ENCODE results near the gene ECHS1.
"Not testable (repeated sequence)": the region's sequence is repeated elsewhere in the genome, so short reads cannot be mapped to it uniquely, and the experiment has no call there.

Gene ECHS1

DNA sequence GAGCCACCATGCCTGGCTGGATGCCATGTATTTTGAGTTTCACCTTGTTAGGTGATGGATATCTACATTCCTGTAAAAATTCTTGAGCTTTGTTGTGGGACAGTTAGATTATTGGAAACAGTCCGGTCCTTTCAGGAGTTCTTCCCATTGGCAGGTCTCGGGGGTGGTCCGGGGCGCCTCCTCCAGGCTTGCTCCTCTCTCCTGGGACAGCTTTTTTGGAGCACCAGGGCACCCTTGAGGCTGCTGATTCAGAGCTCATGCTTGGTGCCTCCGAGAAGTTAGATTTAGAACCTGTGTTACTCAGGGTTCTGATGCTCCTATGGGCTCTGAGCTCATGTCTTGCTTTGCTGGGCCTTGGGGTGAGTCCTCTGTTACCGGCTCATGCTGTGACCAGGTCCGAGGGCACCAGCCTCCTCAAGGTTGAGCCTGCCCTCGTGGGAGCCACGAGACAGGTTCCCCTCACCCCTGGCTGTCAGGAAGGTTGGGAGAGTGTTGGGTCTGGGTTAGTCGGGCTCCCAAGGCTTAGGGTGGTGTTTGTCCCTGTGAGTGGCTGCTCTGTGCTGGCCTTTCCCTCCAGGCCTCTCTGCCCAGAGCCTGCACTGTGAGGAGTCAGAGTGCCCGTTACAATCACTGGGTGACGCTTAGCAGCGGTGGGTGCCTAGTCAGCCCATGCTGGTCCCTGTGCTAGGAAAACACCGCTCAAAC is 45.3 kb upstream of the ECHS1 start:
- no peak for DNase-seq (ENCODE audit: low read depth)
- TF ChIP-seq, protein P1, sequence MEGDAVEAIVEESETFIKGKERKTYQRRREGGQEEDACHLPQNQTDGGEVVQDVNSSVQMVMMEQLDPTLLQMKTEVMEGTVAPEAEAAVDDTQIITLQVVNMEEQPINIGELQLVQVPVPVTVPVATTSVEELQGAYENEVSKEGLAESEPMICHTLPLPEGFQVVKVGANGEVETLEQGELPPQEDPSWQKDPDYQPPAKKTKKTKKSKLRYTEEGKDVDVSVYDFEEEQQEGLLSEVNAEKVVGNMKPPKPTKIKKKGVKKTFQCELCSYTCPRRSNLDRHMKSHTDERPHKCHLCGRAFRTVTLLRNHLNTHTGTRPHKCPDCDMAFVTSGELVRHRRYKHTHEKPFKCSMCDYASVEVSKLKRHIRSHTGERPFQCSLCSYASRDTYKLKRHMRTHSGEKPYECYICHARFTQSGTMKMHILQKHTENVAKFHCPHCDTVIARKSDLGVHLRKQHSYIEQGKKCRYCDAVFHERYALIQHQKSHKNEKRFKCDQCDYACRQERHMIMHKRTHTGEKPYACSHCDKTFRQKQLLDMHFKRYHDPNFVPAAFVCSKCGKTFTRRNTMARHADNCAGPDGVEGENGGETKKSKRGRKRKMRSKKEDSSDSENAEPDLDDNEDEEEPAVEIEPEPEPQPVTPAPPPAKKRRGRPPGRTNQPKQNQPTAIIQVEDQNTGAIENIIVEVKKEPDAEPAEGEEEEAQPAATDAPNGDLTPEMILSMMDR (IDR thresholded peaks at IDR 0.05; ENCODE audit: low read depth, low read length, missing control alignments), result no peak
- no peak overlapping the region for H3K4me3 ChIP-seq (ENCODE audit: low read depth, low read length)

DNA sequence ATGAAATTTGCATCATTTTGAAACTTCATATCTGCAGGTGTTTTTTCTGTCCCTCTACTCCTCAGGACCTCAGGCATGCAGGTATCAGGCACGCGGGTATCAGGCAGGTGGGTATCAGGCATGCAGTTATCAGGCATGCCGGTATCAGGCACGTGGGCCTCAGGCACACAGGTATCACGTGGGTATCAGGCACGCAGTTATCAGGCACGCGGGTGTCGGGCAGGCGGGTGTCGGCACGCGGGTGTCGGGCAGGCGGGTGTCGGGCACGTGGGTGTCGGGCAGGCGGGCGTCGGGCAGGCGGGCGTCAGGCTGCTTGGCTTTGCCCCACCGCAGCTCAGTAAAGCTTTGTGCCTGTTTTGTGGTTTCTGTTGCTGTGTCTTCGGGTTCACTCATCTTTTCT is 42.6 kb upstream of the ECHS1 start:
- H3K4me3 ChIP-seq (ENCODE audit: low read depth, low read length), result no peak overlapping the region
- DNase-seq (ENCODE audit: low read depth), result no peak
- TF ChIP-seq, protein P1 (IDR thresholded peaks at IDR 0.05; ENCODE audit: low read depth, low read length, missing control alignments), result no peak

DNA sequence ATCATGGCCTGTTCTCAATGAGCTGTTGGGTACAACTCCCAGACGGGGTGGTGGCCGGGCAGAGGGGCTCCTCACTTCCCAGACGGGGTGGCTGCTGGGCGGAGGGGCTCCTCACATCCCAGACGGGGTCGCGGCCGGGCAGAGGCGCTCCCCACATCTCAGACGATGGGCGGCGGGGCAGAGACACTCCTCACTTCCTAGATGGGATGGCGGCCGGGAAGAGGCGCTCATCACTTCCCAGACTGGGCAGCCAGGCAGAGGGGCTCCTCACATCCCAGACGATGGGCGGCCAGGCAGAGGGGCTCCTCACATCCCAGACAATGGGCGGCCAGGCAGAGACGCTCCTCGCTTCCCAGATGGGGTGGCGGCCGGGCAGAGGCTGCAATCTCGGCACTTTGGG is 41.2 kb upstream of the ECHS1 start:
- DNase-seq (ENCODE audit: low read depth); H3K4me3 ChIP-seq (ENCODE audit: low read depth, low read length): not testable (repeated sequence)

DNA sequence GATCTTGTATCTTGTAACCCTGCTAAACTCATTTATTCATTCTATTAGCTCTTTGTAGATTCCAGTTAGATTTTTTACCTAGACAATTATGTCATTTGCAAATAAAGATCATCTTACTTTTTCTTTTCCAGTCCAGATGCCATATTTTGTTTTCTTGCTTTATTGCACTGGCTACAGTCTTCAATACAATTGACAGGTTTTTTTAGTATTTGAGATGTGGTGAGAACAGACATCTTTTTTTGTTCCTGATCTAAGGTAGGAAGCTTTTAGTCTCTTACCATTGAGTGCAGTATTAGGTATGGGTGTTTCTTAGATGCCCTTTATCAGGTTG is 39.2 kb upstream of the ECHS1 start:
- DNase-seq (ENCODE audit: low read depth), result no peak
- TF ChIP-seq, protein P1 (IDR thresholded peaks at IDR 0.05; ENCODE audit: low read depth, low read length, missing control alignments), result no peak
- no peak overlapping the region for H3K4me3 ChIP-seq (ENCODE audit: low read depth, low read length)

DNA sequence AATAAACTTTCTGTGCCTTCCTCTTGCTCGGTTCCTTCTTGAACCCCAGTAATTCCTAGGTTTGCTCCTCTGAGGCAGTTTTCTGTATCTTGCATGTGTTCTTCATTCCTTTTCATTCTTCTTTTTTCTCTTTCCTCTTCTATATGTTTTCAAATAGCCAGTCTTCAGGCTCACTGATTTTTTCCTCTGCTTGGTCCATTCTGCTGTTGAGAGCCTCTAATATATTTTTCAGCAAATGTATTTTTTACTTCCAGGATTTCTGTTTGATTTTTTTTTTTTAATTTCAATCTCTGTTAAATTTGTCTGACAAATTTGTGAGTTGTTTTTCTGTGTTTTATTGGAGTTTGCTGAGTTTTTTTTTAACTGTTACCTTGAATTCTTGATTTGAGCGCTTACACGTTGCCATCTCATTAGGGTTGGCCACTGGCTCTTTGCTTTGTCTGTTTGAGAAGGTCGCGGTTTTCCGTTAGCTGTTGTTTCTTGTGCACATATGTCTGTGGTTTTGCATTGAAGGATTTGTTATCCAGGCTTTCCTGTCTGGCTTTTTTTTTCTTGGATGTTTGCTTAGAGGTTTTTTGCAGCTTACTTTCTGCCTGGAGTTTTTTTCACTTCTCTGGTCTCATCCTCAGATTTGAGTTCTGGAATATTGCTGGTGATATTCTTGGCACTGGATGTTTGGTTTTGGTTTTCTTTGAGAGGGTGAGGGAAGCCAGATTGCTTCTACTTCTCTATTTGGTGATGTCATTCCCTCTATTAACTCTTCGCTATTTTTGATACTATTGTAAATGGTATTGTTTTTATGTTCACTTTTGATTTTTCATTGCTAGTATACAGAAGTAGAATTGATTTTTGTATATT is 38.6 kb upstream of the ECHS1 start:
- TF ChIP-seq, protein P1 (IDR thresholded peaks at IDR 0.05; ENCODE audit: low read depth, low read length, missing control alignments), result no peak
- no peak overlapping the region for H3K4me3 ChIP-seq (ENCODE audit: low read depth, low read length)
- DNase-seq (ENCODE audit: low read depth), result no peak

DNA sequence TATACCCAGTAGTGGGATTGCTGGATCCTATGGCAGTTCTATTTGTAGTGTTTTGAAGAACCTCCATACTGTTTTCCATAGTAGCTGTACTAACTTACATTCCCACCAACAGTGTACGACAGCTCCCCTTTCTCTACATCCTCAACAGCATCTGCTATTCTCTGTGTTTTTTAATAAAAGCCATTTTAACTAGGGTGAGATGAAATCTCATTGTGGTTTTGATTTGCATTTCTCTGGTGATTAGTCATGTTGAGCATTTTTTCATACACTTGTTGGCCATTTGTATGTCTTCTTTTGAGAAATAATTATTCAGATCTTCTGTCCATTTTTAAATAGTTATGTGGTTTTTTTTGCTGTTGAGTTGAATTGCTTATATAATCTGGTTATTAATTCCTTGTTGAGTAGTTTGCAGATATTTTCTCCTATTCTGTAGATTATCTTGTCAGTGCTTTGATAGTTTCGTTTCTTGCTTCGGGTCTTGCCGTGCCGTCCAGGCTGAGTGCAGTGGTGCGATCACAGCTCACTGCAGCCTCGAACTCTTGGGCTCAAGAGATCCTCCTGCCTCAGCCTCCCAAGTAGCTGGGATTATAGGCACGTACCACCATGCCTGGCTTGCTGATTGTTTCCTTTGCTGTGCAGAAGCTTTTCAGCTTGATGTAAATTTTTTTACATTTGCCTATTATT is 32.8 kb upstream of the ECHS1 start:
- TF ChIP-seq, protein P1 (IDR thresholded peaks at IDR 0.05; ENCODE audit: low read depth, low read length, missing control alignments), result no peak
- no peak overlapping the region; the same call in 1 of the 2 replicates for H3K4me3 ChIP-seq (ENCODE audit: low read depth, low read length)
- DNase-seq (ENCODE audit: low read depth), result no peak

DNA sequence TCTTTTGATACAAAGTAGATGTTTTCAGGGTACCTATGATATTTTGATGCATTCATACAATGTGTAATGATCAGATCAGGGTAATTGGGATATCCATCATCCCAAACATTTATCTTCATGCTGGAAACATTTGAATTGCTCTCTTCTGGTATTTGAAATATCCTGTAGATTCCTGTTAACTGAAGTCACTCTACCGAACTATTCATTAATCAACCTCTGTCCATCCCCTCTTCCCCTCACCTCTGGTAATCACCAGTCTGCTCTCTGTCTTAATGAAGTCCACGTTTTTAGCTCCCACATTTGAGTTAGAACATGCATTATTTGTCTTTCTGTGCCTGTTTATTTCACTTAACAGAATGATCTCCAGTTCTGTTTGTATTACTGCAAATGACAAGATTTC is 32.1 kb upstream of the ECHS1 start:
- DNase-seq (ENCODE audit: low read depth), result no peak
- TF ChIP-seq, protein P1 (IDR thresholded peaks at IDR 0.05; ENCODE audit: low read depth, low read length, missing control alignments), result no peak

More for the DNA sequence above, 32.1 kb upstream of the ECHS1 start:
- no peak overlapping the region for H3K4me3 ChIP-seq (ENCODE audit: low read depth, low read length)
